GM12878 (cell line): Measurements from ENCODE around the gene SERPINB6. TPM values are rescaled to one million over a fixed set of nuclear protein-coding genes. Genes with fewer than 3 reads are reported as not detected.
"Not testable (repeated sequence)": the region's sequence is repeated elsewhere in the genome, so short reads cannot be mapped to it uniquely, and the experiment has no call there.

Experiments
- ATAC-seq: fragments of 200-7000 bp; cut with Tn5 transposase; 3 replicates; pipeline ENCODE4 v1.9.1; 2020; ENCODE audit warnings: mild to moderate bottlenecking, moderate library complexity
- BruUV-seq: library from RNA; stranded (reverse); fragments of 400-500 nt; replicated peaks from 2 replicates; lab custom pipeline; 2021; lab: Mats Ljungman, UMichigan
- CTCF ChIA-PET: fragments of 300-600 bp; sonication (Branson Sonifier 250); formaldehyde crosslinking; extraction: SDS; loops from one replicate; lab custom pipeline; 2021; ENCODE audit warnings: inconsistent platforms; lab: Yijun Ruan, JAX
- POLR2A ChIA-PET: fragments of 350-600 bp; formaldehyde crosslinking; extraction: SDS; loops from one replicate; lab custom pipeline; 2021; ENCODE audit warnings: inconsistent platforms; lab: Charles Lee
- RAD21 ChIA-PET: fragments of 300-600 bp; sonication (Branson Sonifier 250); formaldehyde crosslinking; loops from one replicate; lab custom pipeline; 2023; ENCODE audit warnings: antibody characterized with exemption; ENCODE audit not compliant: unreplicated experiment; lab: Charles Lee
- SMC1A ChIA-PET: fragments of 300-600 bp; sonication (Branson Sonifier 250); formaldehyde crosslinking; loops from one replicate; lab custom pipeline; 2023; ENCODE audit not compliant: unreplicated experiment, uncharacterized antibody; lab: Charles Lee
- DNase-seq: peaks from one replicate; pipeline ENCODE4 v3.0.0-alpha.2; 2011; ENCODE audit warnings: low read depth, low spot score
- FAIRE-seq: peaks from 3 replicates; lab custom pipeline; 2011; peaks lifted over from hg19 to GRCh38; lab: Jason Lieb, UNC
- H2AFZ ChIP-seq: 2 replicates; pipeline ENCODE4 v1.6.0; 2011; ENCODE audit warnings: low read depth, low read length, control low read depth; ENCODE audit not compliant: control insufficient read depth
- H3K27ac ChIP-seq: 2 replicates; pipeline ENCODE4 v1.5.1; 2011; ENCODE audit warnings: control low read depth; ENCODE audit not compliant: control insufficient read depth, insufficient read depth
- H3K27me3 ChIP-seq, 2 experiments: replicated peaks in 1 of 2; 2 replicates each; pipeline versions ENCODE4 v1.6.0 to v1.6.1; 2011; ENCODE audit warnings: low read length in 1 of 2; ENCODE audit not compliant: control insufficient read depth in 2 of 2, insufficient read depth in 2 of 2
- H3K36me3 ChIP-seq, 2 experiments: 2 replicates each; pipeline ENCODE4 v1.5.1; 2011; ENCODE audit warnings: low read length in 1 of 2; ENCODE audit not compliant: control insufficient read depth in 2 of 2, insufficient read depth in 2 of 2
- H3K4me1 ChIP-seq: 2 replicates; pipeline ENCODE4 v1.6.1; 2011; ENCODE audit warnings: mild to moderate bottlenecking, low read length, moderate library complexity, mixed read lengths; ENCODE audit not compliant: control insufficient read depth, insufficient read depth
- H3K4me2 ChIP-seq: 2 replicates; pipeline ENCODE4 v1.6.0; 2011; ENCODE audit warnings: control low read depth; ENCODE audit not compliant: control insufficient read depth, insufficient read depth
- H3K4me3 ChIP-seq: fragments of 200-600 bp; sonication (generic); 2 replicates; pipeline ENCODE4 v1.5.1; 2016
- H3K79me2 ChIP-seq: 2 replicates; pipeline ENCODE4 v1.6.0; 2011; ENCODE audit warnings: low read length; ENCODE audit not compliant: control insufficient read depth, insufficient read depth
- H3K9ac ChIP-seq: 2 replicates; pipeline ENCODE4 v1.8.0; 2011; ENCODE audit warnings: low read length, control low read depth, mixed read lengths; ENCODE audit not compliant: control insufficient read depth, insufficient read depth
- H3K9me3 ChIP-seq: replicated peaks from 3 replicates; pipeline ENCODE4 v1.5.1; 2011; ENCODE audit warnings: mild to moderate bottlenecking, low read length; ENCODE audit not compliant: control insufficient read depth, insufficient read depth
- H4K20me1 ChIP-seq: 2 replicates; pipeline ENCODE4 v1.6.0; 2011; ENCODE audit not compliant: control insufficient read depth, insufficient read depth
- FOS ChIP-seq: IDR thresholded peaks from 3 replicates; pipeline ENCODE4 v1.6.1; 2011; ENCODE audit warnings: borderline replicate concordance; ENCODE audit not compliant: insufficient read length; ENCODE audit errors: extremely low read depth
- RB1 ChIP-seq: fragments of 450-650 bp; formaldehyde crosslinking; IDR thresholded peaks from 2 replicates; pipeline ENCODE4 v1.6.1; 2017; ENCODE audit warnings: mild to moderate bottlenecking, borderline replicate concordance
- SMAD1 ChIP-seq: fragments of 450-650 bp; IDR thresholded peaks from 2 replicates; pipeline ENCODE4 v1.6.1; 2018; ENCODE audit warnings: mild to moderate bottlenecking, low read depth; ENCODE audit not compliant: partially characterized antibody
- WGBS: methylation state at CpG from one replicate; pipeline ENCODE4 v1.1.6; 2016; ENCODE audit warnings: low lambda C conversion rate; ENCODE audit not compliant: insufficient replicate concordance, insufficient coverage; ENCODE audit errors: missing lambda C conversion rate; 5-methylcytosine and 5-hydroxymethylcytosine counted together
- in situ Hi-C: fragments of 300-500 bp; cut with MboI; formaldehyde crosslinking; loops from 9 replicates; pipeline ENCODE4 v1.14.3; 2018; ENCODE audit warnings: mixed read lengths
- intact Hi-C: fragments of 100-400 bp; cut with micrococcal nuclease; formaldehyde crosslinking; loops from one replicate; pipeline ENCODE4 v1.14.2; 2022; ENCODE audit not compliant: unreplicated experiment
- polyA plus RNA-seq, 11 experiments: library from polyadenylated mRNA; depleted of rRNA in 4 of 11; unstranded in 6 of 11; stranded (reverse) in 5 of 11; fragments of >200 nt; fragmentation: Nextera tagmentation in 4 of 11; fragmentation: Illumina TruSeq in 1 of 11; extraction: Ambion mirVana in 4 of 11; extraction: Trizol in 1 of 11; gene quantifications; 1 replicate in 1 of 11; 2 replicates in 10 of 11; pipeline versions ENCODE4 v1.2.1 to v1.2.3, GENCODE V29; 2011 to 2016; ENCODE audit warnings: inconsistent platforms in 2 of 11, missing spikeins in 2 of 11, low read depth in 1 of 11
- total RNA-seq, 4 experiments: library from RNA; depleted of rRNA in 3 of 4; stranded (reverse); fragments of >200 nt in 3 of 4; fragmentation: Illumina TruSeq in 1 of 4; extraction: Trizol in 1 of 4; gene quantifications; 2 replicates each; pipeline versions ENCODE4 v1.2.1 to v1.2.3, GENCODE V29; 2013 to 2021
- TF ChIP-seq, protein P1 (sequence below): IDR thresholded peaks from 2 replicates; pipeline ENCODE4 v1.6.1; 2012; ENCODE audit warnings: low read length, inconsistent platforms
- TF ChIP-seq, protein P2 (sequence below): IDR thresholded peaks from 2 replicates; pipeline ENCODE4 v1.6.1; 2012; ENCODE audit warnings: low read depth, low read length, improper control_type of control experiment
- TF ChIP-seq, protein P3 (sequence below): fragments of 450-650 bp; IDR thresholded peaks from 2 replicates; pipeline ENCODE4 v1.6.1; 2017; ENCODE audit warnings: mild to moderate bottlenecking

SERPINB6 gene
- total and polyA plus RNA-seq, 10 of the 15 experiments (the other 5 are each of a cell fraction or from before 2014, with no cell fraction given): 0.37 to 2.2 (median 0.68) TPM; not detected in 1

DNA sequence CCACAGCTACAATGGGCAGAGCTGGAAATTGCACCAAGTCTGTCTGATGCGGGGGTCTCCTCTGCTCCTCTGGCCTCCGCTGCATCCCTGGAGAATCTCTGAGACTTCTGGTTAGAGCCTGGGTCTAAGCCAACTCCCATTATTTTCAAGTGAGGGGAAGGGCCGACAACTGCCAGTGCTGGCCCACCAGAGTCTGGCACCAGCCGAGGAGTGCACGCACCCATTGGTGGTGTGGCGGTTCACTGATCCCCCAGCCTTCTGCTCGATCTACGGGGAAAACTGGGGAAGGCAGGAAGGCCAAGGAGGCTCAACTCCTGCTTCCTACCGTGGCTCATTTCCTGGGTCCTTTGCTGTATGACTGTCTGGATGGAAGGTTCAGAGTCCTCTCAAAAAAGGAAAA, 34.5 kb upstream of the SERPINB6 start (continued):
- TF ChIP-seq, protein P1, sequence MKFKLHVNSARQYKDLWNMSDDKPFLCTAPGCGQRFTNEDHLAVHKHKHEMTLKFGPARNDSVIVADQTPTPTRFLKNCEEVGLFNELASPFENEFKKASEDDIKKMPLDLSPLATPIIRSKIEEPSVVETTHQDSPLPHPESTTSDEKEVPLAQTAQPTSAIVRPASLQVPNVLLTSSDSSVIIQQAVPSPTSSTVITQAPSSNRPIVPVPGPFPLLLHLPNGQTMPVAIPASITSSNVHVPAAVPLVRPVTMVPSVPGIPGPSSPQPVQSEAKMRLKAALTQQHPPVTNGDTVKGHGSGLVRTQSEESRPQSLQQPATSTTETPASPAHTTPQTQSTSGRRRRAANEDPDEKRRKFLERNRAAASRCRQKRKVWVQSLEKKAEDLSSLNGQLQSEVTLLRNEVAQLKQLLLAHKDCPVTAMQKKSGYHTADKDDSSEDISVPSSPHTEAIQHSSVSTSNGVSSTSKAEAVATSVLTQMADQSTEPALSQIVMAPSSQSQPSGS: no peak

DNA sequence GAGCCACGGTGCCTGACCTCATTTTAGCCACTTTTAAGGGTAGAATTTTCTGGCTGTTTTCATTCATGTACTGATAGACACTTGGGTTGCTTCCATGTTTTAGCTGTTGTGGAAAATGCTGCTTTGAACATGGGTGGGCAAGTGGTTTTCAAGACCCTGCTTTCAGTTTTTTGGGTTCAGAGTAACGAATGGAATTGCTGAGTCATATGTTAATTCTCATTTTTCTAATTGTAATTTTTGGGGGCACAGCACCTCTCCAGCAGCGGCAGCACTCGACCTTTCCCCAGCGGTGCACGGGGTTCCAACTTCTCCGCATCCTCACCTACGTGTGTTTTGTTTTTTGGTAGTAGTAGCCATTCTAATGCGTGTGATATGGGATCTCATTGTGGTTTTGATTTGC, 33.7 kb upstream of the SERPINB6 start:
- intact Hi-C loops: no loop called here
- Histone ChIP-seq H3K79me2 (no peaks in the 10 kb centered on the region), H3K36me3 (no peaks in the 10 kb centered on the region), H3K9ac (no peak overlapping the region), H2AFZ (no peak overlapping the region), H3K27ac (no peak overlapping the region), H3K4me2 (no peak overlapping the region), H3K9me3 (peaks cover 3% of the 10 kb centered on the region; the same call in 2 of the 3 replicates), H3K4me3 (no peak overlapping the region), H3K4me1 (peaks cover 3% of the 10 kb centered on the region), H3K27me3 (no peaks in the 10 kb centered on the region; a peak in 1 of 4 replicates), H4K20me1 (no peaks in the 10 kb centered on the region)
- DNase-seq (no peak), ATAC-seq (no peak), FAIRE-seq (no peak)
- no peak for TF ChIP-seq FOS
- no peak for TF ChIP-seq SMAD1
- TF ChIP-seq, protein P2, sequence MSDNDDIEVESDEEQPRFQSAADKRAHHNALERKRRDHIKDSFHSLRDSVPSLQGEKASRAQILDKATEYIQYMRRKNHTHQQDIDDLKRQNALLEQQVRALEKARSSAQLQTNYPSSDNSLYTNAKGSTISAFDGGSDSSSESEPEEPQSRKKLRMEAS: no peak
- no peak for TF ChIP-seq RB1
- TF ChIP-seq, protein P3, sequence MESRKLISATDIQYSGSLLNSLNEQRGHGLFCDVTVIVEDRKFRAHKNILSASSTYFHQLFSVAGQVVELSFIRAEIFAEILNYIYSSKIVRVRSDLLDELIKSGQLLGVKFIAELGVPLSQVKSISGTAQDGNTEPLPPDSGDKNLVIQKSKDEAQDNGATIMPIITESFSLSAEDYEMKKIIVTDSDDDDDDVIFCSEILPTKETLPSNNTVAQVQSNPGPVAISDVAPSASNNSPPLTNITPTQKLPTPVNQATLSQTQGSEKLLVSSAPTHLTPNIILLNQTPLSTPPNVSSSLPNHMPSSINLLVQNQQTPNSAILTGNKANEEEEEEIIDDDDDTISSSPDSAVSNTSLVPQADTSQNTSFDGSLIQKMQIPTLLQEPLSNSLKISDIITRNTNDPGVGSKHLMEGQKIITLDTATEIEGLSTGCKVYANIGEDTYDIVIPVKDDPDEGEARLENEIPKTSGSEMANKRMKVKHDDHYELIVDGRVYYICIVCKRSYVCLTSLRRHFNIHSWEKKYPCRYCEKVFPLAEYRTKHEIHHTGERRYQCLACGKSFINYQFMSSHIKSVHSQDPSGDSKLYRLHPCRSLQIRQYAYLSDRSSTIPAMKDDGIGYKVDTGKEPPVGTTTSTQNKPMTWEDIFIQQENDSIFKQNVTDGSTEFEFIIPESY: no peak
- in situ Hi-C loops: no loop called here
- ChIA-PET RAD21 (no interaction called here), SMC1A (interaction anchor here (0.7 kb wide), 1 partner anchor 160 kb away, joined by 3 read pairs; no protein-coding TSS in a partner anchor), CTCF (no interaction called here), POLR2A (no interaction called here)
- WGBS: 76% methylated on average over 9 of the region's 9 CpGs
- BruUV-seq: no TSS peak

DNA sequence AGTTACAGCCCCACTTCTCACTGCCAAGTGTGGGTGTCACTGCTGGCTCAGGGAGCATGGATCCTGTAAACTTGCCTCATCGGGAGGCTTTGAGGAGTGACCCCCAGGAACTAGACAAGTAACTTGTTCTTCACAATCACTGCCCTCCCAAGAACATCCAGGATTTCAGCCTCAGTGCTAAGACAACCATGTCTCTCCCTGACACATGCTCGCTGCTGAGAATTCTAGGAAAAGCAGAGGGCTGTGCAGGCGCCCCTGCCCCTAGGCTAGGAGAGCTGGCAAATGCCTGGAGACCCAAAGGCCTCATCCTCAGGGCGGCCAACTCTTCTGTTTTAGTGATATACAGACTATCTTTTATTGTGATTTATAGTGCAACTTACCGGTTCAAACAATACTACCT, 31.9 kb upstream of the SERPINB6 start:
- H4K20me1 ChIP-seq, H3K79me2 ChIP-seq, DNase-seq, H3K9me3 ChIP-seq, FAIRE-seq, H3K4me2 ChIP-seq, RAD21 ChIA-PET, ATAC-seq, H3K9ac ChIP-seq, intact Hi-C loops, H3K4me3 ChIP-seq, H3K27me3 ChIP-seq, BruUV-seq, H2AFZ ChIP-seq, H3K36me3 ChIP-seq, H3K27ac ChIP-seq: not testable (repeated sequence)
- H3K4me1 ChIP-seq: peaks cover 12% of the 10 kb centered on the region
- SMC1A ChIA-PET: interaction anchor here (2.6 kb wide), 2 partner anchors 23 to 53 kb away, joined by 10 to 18 read pairs; no protein-coding TSS in a partner anchor
- CTCF ChIA-PET: interaction anchor here (2.7 kb wide), 1 partner anchor 54 kb away, joined by 23 read pairs; no protein-coding TSS in a partner anchor
- POLR2A ChIA-PET: interaction anchor here (0.7 kb wide), 1 partner anchor 1424 kb away, joined by 4 read pairs; no protein-coding TSS in a partner anchor
- WGBS: 54% methylated on average over 3 of the region's 5 CpGs
- in situ Hi-C loops: loop anchor here (5.0 kb wide), 1 partner anchor 44 kb away; no protein-coding TSS in a partner anchor
